Aorta (tissue), 5 donors: ENCODE data around the gene PPM1G. TPM values are rescaled to one million over a fixed set of nuclear protein-coding genes. Genes with fewer than 3 reads are reported as not detected.

Source experiments
- ATAC-seq: fragments of 200-7000 bp; cut with Tn5 transposase; one replicate; pipeline ENCODE4 v1.9.1; 2022; ENCODE audit warnings: moderate library complexity; ENCODE audit not compliant: low FRiP score
- DNase-seq, 2 donors: peaks; one replicate each; pipeline ENCODE4 v3.0.0-alpha.2; 2020
- H3K27ac ChIP-seq, 2 donors: one replicate each; pipeline ENCODE4 v1.5.1; 2013; ENCODE audit warnings: low read length in 2 of 2, mild to moderate bottlenecking in 2 of 2, moderate library complexity in 2 of 2, control low read depth in 1 of 2, inconsistent platforms in 1 of 2, low read depth in 1 of 2
- H3K27me3 ChIP-seq, 2 donors: one replicate each; pipeline ENCODE4 v1.6.1; 2013; ENCODE audit warnings: control low read depth in 1 of 2, low read length in 1 of 2, mild to moderate bottlenecking in 1 of 2, moderate library complexity in 1 of 2; ENCODE audit not compliant: insufficient read depth in 2 of 2, control insufficient read depth in 1 of 2
- H3K36me3 ChIP-seq, 2 donors: one replicate each; pipeline ENCODE4 v1.6.1; 2013; ENCODE audit warnings: control low read depth in 1 of 2, low read length in 1 of 2, mild to moderate bottlenecking in 1 of 2; ENCODE audit not compliant: insufficient read depth in 2 of 2, control insufficient read depth in 1 of 2
- H3K4me1 ChIP-seq, 2 donors: one replicate each; pipeline ENCODE4 v1.6.1; 2013; ENCODE audit warnings: low read length in 2 of 2, control low read depth in 1 of 2, mild to moderate bottlenecking in 1 of 2, moderate library complexity in 1 of 2; ENCODE audit not compliant: insufficient read depth in 2 of 2, control insufficient read depth in 1 of 2
- H3K4me3 ChIP-seq, 2 donors: one replicate each; pipeline ENCODE4 v1.5.1; 2013; ENCODE audit warnings: low read length in 2 of 2, control low read depth in 1 of 2, mild to moderate bottlenecking in 1 of 2
- H3K9me3 ChIP-seq: one replicate; pipeline ENCODE4 v1.6.1; 2013; ENCODE audit warnings: mild to moderate bottlenecking, low read length; ENCODE audit not compliant: control insufficient read depth
- WGBS, 2 donors: extraction: QIAGEN DNeasy Blood & Tissue Kit; methylation state at CpG; one replicate each; pipeline ENCODE4 v1.1.7; 2013; 5-methylcytosine and 5-hydroxymethylcytosine counted together
- intact Hi-C, 2 donors: fragments of 100-400 bp; cut with DNase I; formaldehyde crosslinking; loops; one replicate each; pipeline versions ENCODE4 v1.14.2 to v1.15.0; 2022
- polyA plus RNA-seq, 2 donors: library from polyadenylated mRNA; stranded (reverse); fragments of 200-250 nt; gene quantifications; one replicate each; pipeline ENCODE4 v1.2.3, GENCODE V29; 2013
- total RNA-seq, 2 donors: library from RNA; stranded (reverse); fragmentation: NEBNext Ultra II Directional; extraction: Animal tissue kit (Norgen Biotek cat#: 25700); gene quantifications; one replicate each; pipeline ENCODE4 v1.2.1, GENCODE V29; 2021
- donor health status: healthy with polysubstance abuse.
- donor health status: Bipolar disorder and iron deficiency.
- donor health status: DM: no; HTN: no; CAD: no.
- donor health status: DM: no; HTN: no; CAD: no.
- donor health status: DM: yes; HTN: yes; CAD: no.

PPM1G gene
- total and polyA plus RNA-seq, 4 donors, result 37.3 to 42.7 (median 40.1) TPM

GRCh38 chr2:27400348-27401135 is 8.8 kb downstream of the PPM1G start:
- Histone ChIP-seq H3K9me3 (no peaks in the 10 kb centered on the region), H3K4me3 (no peak overlapping the region), H3K27me3 (no peaks in the 10 kb centered on the region), H3K27ac (no peak overlapping the region), H3K4me1 (no peaks in the 10 kb centered on the region), H3K36me3 (no peaks in the 10 kb centered on the region)
- WGBS, 2 donors, result 100% methylated on average over 2 of the region's 2 CpGs
- intact Hi-C loops, result no loop called here
- DNase-seq, result no peak
- ATAC-seq, result no peak

DNA sequence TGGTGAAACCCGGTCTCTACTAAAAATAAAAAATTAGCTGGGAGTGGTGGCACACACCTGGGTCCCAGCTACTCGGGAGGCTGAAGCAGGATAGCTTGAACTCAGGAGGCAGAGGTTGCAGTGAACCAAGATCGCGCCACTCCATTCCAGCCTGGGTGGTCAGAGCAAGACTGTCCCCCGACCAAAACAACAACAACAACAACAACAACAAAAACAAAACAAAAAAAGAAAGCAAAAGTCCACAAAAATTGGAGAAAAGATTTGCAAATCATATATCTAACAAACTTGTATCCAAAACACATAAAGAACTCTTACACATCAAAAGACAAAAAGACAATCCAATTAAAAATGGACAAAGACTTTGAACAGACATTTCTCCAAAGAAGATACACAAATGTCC is 10.4 kb downstream of the PPM1G start:
- ATAC-seq, result no peak
- WGBS, 2 donors, result 93 to 94% methylated on average over 5 of the region's 5 CpGs

DNA sequence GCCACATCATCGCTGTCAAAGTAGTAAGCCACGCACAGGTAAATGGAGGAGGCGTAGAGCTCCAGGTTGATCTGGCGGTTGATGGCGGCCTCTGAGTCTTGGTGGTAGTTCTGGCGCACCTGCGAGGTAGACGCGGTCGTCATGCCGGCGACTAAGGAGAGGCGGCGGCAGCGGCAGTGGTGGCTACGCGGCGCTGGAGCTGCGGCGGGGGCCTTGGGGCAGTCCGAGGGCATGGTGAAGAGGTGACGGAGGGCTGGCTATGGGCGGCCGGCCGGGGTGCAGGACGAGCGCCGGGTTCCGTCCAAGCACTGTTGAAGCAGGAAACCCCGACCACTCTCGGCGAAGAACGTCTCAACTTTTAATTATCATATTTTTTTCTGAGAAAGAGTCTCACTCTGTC is 16.2 kb downstream of the PPM1G start:
- intact Hi-C loops, result no loop called here
- Histone ChIP-seq H3K4me3 (no peak overlapping the region), H3K27me3 (no peaks in the 10 kb centered on the region), H3K36me3 (no peaks in the 10 kb centered on the region), H3K4me1 (no peaks in the 10 kb centered on the region), H3K9me3 (no peaks in the 10 kb centered on the region), H3K27ac (no peak overlapping the region)
- 96 to 98% methylated on average over 33 of the region's 33 CpGs for WGBS, 2 donors
- DNase-seq, result no peak
- no peak for ATAC-seq

More for the DNA sequence above, 10.4 kb downstream of the PPM1G start:
- intact Hi-C loops, result no loop called here
- Histone ChIP-seq H3K27ac (no peak overlapping the region), H3K4me1 (no peaks in the 10 kb centered on the region), H3K4me3 (no peak overlapping the region), H3K9me3 (no peaks in the 10 kb centered on the region), H3K27me3 (no peaks in the 10 kb centered on the region), H3K36me3 (no peaks in the 10 kb centered on the region)
- no peak for DNase-seq

DNA sequence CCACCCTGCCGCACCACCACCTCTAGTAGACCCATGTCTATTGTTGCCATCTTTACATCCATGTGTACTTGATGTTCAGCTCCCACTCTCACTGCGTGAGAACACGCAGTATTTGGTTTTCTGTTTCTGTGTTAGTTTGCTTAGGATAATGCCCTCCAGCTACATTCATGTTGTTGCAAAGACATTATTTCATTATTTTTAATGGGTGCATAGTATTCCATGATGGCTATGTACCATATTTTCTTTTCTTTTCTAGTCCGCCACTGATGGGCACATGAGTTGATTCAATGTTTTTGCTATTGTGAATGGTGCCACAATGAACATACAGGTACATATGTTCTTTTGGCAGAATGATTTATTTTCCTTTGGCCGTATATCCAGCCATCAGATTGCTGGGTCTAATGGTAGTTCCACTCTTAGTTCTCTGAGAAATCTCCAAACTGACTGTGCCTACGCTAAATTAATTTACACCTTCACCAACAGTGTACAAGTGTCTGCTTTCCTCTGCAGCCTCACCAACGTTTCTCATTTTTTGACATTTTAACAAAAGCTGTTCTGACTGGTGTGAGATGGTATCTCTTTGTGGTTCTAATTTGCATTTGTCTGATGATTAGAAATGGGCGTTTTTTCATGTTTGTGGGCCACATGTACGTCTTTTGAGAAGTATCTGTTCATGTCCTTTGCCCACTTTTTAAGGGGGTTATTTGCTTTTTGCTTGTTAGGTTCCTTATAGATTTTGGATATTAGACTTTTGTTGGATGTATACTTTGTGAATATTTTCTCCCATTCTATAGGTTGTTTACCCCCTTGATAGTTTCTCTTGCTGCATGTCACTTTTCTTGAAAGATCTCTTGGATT is 18.3 kb downstream of the PPM1G start:
- no peak for DNase-seq
- Histone ChIP-seq H3K4me3 (no peak overlapping the region), H3K4me1 (no peaks in the 10 kb centered on the region), H3K36me3 (no peaks in the 10 kb centered on the region), H3K27ac (no peak overlapping the region), H3K27me3 (no peaks in the 10 kb centered on the region), H3K9me3 (no peaks in the 10 kb centered on the region)
- no peak for ATAC-seq
- WGBS, 2 donors, result 94% methylated on average over 9 of the region's 9 CpGs
- intact Hi-C loops, result no loop called here

- no peak for DNase-seq
- WGBS, 2 donors, result 90 to 92% methylated on average over 10 of the region's 10 CpGs
- Histone ChIP-seq H3K9me3 (no peaks in the 10 kb centered on the region), H3K36me3 (peaks cover 0 to 6% of the 10 kb centered on the region in 2 donors), H3K4me1 (no peaks in the 10 kb centered on the region), H3K4me3 (no peak overlapping the region), H3K27ac (peak overlapping the region in 1 of 2 donors; percentile 73), H3K27me3 (no peaks in the 10 kb centered on the region)
- no peak for ATAC-seq
- intact Hi-C loops, result loop anchor here in 1 of 2 donors (2.0 kb wide), 1 partner anchor 27 kb away; the partner anchor contains the start of gene PPM1G
Measured at GRCh38 chr2:27381577-27382181, 27.7 kb downstream of the PPM1G start.

GRCh38 chr2:27380626-27381545 is 28.5 kb downstream of the PPM1G start, which contains the start of gene ZNF513:
TSS of gene ZNF513 (minus strand) at chr2:27380734. CDS start at chr2:27380526, 208 bp downstream.
- no peaks in the 10 kb centered on the region for H3K9me3 ChIP-seq
- DNase-seq (peak; percentile 98 to 99), ATAC-seq (peak; percentile 94)
- no peaks in the 10 kb centered on the region for H3K4me1 ChIP-seq
- no peaks in the 10 kb centered on the region for H3K27me3 ChIP-seq
- peak within 1 kb of the TSS; percentile 53 to 80 for H3K27ac ChIP-seq
- 4% methylated on average over 66 to 67 of the region's 67 CpGs for WGBS, 2 donors
- intact Hi-C loops, result loop anchor here in 1 of 2 donors (1.0 to 2.0 kb wide), 2 partner anchors 28 to 47 kb away; partner anchors contain the start of genes NRBP1 and PPM1G
- peaks cover 0 to 6% of the 10 kb centered on the region in 2 donors for H3K36me3 ChIP-seq
- H3K4me3 ChIP-seq, result peak within 1 kb of the TSS; percentile 77 to 88

- intact Hi-C loops, result loop anchor here in 1 of 2 donors (1.0 to 2.0 kb wide), 2 partner anchors 29 to 48 kb away; partner anchors contain the start of genes NRBP1 and PPM1G
- H3K9me3 ChIP-seq, result no peaks in the 10 kb centered on the region
- H3K36me3 ChIP-seq, result peaks cover 0 to 6% of the 10 kb centered on the region in 2 donors
- 0 to 1% methylated on average over 35 of the region's 35 CpGs for WGBS, 2 donors
- H3K27me3 ChIP-seq, result no peaks in the 10 kb centered on the region
- H3K4me3 ChIP-seq, result peak overlapping the region; percentile 77 to 88
- H3K27ac ChIP-seq, result peak overlapping the region in 1 of 2 donors; percentile 80
- ATAC-seq (peak; percentile 52), DNase-seq (peak; percentile 89 to 92)
- no peaks in the 10 kb centered on the region for H3K4me1 ChIP-seq
Measured at GRCh38 chr2:27379836-27380625, 29.4 kb downstream of the PPM1G start.
